ENCODE measurements around the gene LENEP. TPM values are rescaled to one million over a fixed set of nuclear protein-coding genes. Genes with fewer than 3 reads are reported as not detected.

The LENEP gene
- total RNA-seq, 2 experiments from 2014 or later, result 0.91 to 1.2 TPM

- Mint-ChIP-seq H3K36me3 (peaks cover 3% of the 10 kb centered on the region), H3K9me3 (ENCODE audit: low read depth) (no peaks in the 10 kb centered on the region), H3K4me3 (peak overlapping the region; percentile 98), H3K4me1 (peaks cover 38% of the 10 kb centered on the region), H3K27ac (peak overlapping the region; percentile 89), H3K27me3 (no peaks in the 10 kb centered on the region)
- DNase-seq (peak; percentile 69), ATAC-seq (no peak)
- CTCF ChIA-PET, result interaction anchor here (0.8 to 13.5 kb wide), 30 partner anchors 9 to 440 kb away, joined by 3 to 212 read pairs (median 5); partner anchors contain the start of genes ADAM15, CKS1B, FLAD1 and PBXIP1
These were observed 6.4 kb downstream of the LENEP start for GRCh38 chr1:154999571-155000410.

- Mint-ChIP-seq H3K36me3 (peaks cover 3% of the 10 kb centered on the region), H3K4me1 (peaks cover 42% of the 10 kb centered on the region)
- no peak for ATAC-seq
These were observed 7.0 kb downstream of the LENEP start for GRCh38 chr1:155000411-155000725.

GRCh38 chr1:155000726-155001424 lies 7.5 kb downstream of the LENEP start:
- H3K9me3 Mint-ChIP-seq (ENCODE audit: low read depth), result no peaks in the 10 kb centered on the region
- peaks cover 3% of the 10 kb centered on the region for H3K36me3 Mint-ChIP-seq
- peaks cover 47% of the 10 kb centered on the region for H3K4me1 Mint-ChIP-seq
- no peaks in the 10 kb centered on the region for H3K27me3 Mint-ChIP-seq
- H3K27ac Mint-ChIP-seq, result peak overlapping the region; percentile 97
- CTCF ChIA-PET, result interaction anchor here (0.8 to 13.5 kb wide), 16 partner anchors 14 to 85 kb away, joined by 3 to 212 read pairs (median 8); partner anchors contain the start of genes ADAM15, CKS1B, EFNA4 and FLAD1
- peak; percentile 91 for DNase-seq
- H3K4me3 Mint-ChIP-seq, result peak overlapping the region; percentile 98
- ATAC-seq, result peak; percentile 67

More at GRCh38 chr1:155000411-155000725, 7.0 kb downstream of the LENEP start:
- Mint-ChIP-seq H3K4me3 (peak overlapping the region; percentile 98), H3K27me3 (no peaks in the 10 kb centered on the region), H3K27ac (peak overlapping the region; percentile 97), H3K9me3 (ENCODE audit: low read depth) (no peaks in the 10 kb centered on the region)
- CTCF ChIA-PET, result interaction anchor here (0.8 to 13.5 kb wide), 19 partner anchors 8 to 441 kb away, joined by 3 to 212 read pairs (median 9); partner anchors contain the start of genes CKS1B, FLAD1, PBXIP1 and PMVK
- DNase-seq, result no peak

GRCh38 chr1:155001425-155001674 lies 8.0 kb downstream of the LENEP start:
- Mint-ChIP-seq H3K4me1 (peaks cover 52% of the 10 kb centered on the region), H3K27me3 (no peaks in the 10 kb centered on the region), H3K4me3 (peak overlapping the region; percentile 98), H3K36me3 (peaks cover 3% of the 10 kb centered on the region), H3K27ac (peak overlapping the region; percentile 97), H3K9me3 (ENCODE audit: low read depth) (no peaks in the 10 kb centered on the region)
- CTCF ChIA-PET, result interaction anchor here (0.6 to 13.5 kb wide), 9 partner anchors 14 to 85 kb away, joined by 3 to 212 read pairs (median 4); partner anchors contain the start of genes ADAM15, EFNA4, FLAD1 and PMVK
- DNase-seq (no peak), ATAC-seq (no peak)

- peak; percentile 100 for DNase-seq
- CTCF ChIA-PET, result interaction anchor here (0.6 to 13.5 kb wide), 9 partner anchors 13 to 84 kb away, joined by 3 to 212 read pairs (median 4); partner anchors contain the start of genes ADAM15, EFNA4, FLAD1 and PMVK
- H3K27me3 Mint-ChIP-seq, result no peaks in the 10 kb centered on the region
- peaks cover 57% of the 10 kb centered on the region for H3K4me1 Mint-ChIP-seq
- peak overlapping the region; percentile 98 for H3K4me3 Mint-ChIP-seq
- H3K27ac Mint-ChIP-seq, result peak overlapping the region; percentile 97
- peak; percentile 77 for ATAC-seq
- no peaks in the 10 kb centered on the region for H3K9me3 Mint-ChIP-seq (ENCODE audit: low read depth)
- peaks cover 3% of the 10 kb centered on the region for H3K36me3 Mint-ChIP-seq
These were observed 8.5 kb downstream of the LENEP start for GRCh38 chr1:155001675-155002463.

GRCh38 chr1:155002464-155003226 lies 9.3 kb downstream of the LENEP start, which contains the start of gene ZBTB7B:
ZBTB7B (plus strand) TSS chr1:155002802; CDS start chr1:155014661, 11,859 bp downstream.
- H3K27me3 Mint-ChIP-seq, result no peaks in the 10 kb centered on the region
- no peaks in the 10 kb centered on the region for H3K9me3 Mint-ChIP-seq (ENCODE audit: low read depth)
- CTCF ChIA-PET, result interaction anchor here (2.3 to 13.5 kb wide), 3 partner anchors 12 to 82 kb away, joined by 9 to 212 read pairs (median 11); partner anchors contain the start of gene FLAD1
- peak within 1 kb of the TSS; percentile 98 for H3K4me3 Mint-ChIP-seq
- peak within 1 kb of the TSS; percentile 97 for H3K27ac Mint-ChIP-seq
- H3K4me1 Mint-ChIP-seq, result peaks cover 58% of the 10 kb centered on the region
- H3K36me3 Mint-ChIP-seq, result peaks cover 3% of the 10 kb centered on the region
- no peak for DNase-seq
- ATAC-seq, result peak; percentile 1

- peaks cover 54% of the 10 kb centered on the region for H3K4me1 Mint-ChIP-seq
- CTCF ChIA-PET, result interaction anchor here (0.9 to 13.5 kb wide), 4 partner anchors 12 to 81 kb away, joined by 3 to 212 read pairs (median 10); partner anchors contain the start of gene FLAD1
- peak overlapping the region; percentile 93 for H3K27ac Mint-ChIP-seq
- peak overlapping the region; percentile 98 for H3K4me3 Mint-ChIP-seq
- H3K36me3 Mint-ChIP-seq, result peaks cover 3% of the 10 kb centered on the region
- no peaks in the 10 kb centered on the region for H3K27me3 Mint-ChIP-seq
- ATAC-seq, result no peak
- no peaks in the 10 kb centered on the region for H3K9me3 Mint-ChIP-seq (ENCODE audit: low read depth)
- no peak for DNase-seq
These were observed 9.9 kb downstream of the LENEP start for GRCh38 chr1:155003227-155003765.

GRCh38 chr1:155003766-155004351 lies 10.5 kb downstream of the LENEP start:
- H3K4me1 Mint-ChIP-seq, result peaks cover 51% of the 10 kb centered on the region

GRCh38 chr1:155004352-155005075 lies 11.1 kb downstream of the LENEP start:
- H3K27ac Mint-ChIP-seq, result peak overlapping the region; percentile 84
- peak overlapping the region; percentile 98 for H3K4me3 Mint-ChIP-seq
- ATAC-seq (no peak), DNase-seq (no peak)
- peaks cover 52% of the 10 kb centered on the region for H3K4me1 Mint-ChIP-seq
- CTCF ChIA-PET, result interaction anchor here (0.8 to 13.5 kb wide), 6 partner anchors 11 to 61 kb away, joined by 3 to 212 read pairs (median 3); partner anchors contain the start of genes ADAM15, CKS1B and FLAD1
- H3K27me3 Mint-ChIP-seq, result no peaks in the 10 kb centered on the region
- peaks cover 4% of the 10 kb centered on the region for H3K36me3 Mint-ChIP-seq
- H3K9me3 Mint-ChIP-seq (ENCODE audit: low read depth), result no peaks in the 10 kb centered on the region

More at GRCh38 chr1:155003766-155004351, 10.5 kb downstream of the LENEP start:
- ATAC-seq (no peak), DNase-seq (peak; percentile 66)
- Mint-ChIP-seq H3K9me3 (ENCODE audit: low read depth) (no peaks in the 10 kb centered on the region), H3K27ac (peak overlapping the region; percentile 93), H3K4me3 (peak overlapping the region; percentile 98), H3K36me3 (peaks cover 3% of the 10 kb centered on the region), H3K27me3 (no peaks in the 10 kb centered on the region)
- CTCF ChIA-PET, result interaction anchor here (0.8 to 13.5 kb wide), 6 partner anchors 11 to 60 kb away, joined by 3 to 212 read pairs (median 3); partner anchors contain the start of genes ADAM15, CKS1B and FLAD1

GRCh38 chr1:155005076-155006011 lies 12.0 kb downstream of the LENEP start:
- H3K4me1 Mint-ChIP-seq, result peaks cover 52% of the 10 kb centered on the region
- no peaks in the 10 kb centered on the region for H3K27me3 Mint-ChIP-seq
- no peaks in the 10 kb centered on the region for H3K9me3 Mint-ChIP-seq (ENCODE audit: low read depth)
- CTCF ChIA-PET, result interaction anchor here (1.1 to 18.7 kb wide), 7 partner anchors 10 to 80 kb away, joined by 3 to 328 read pairs (median 9); partner anchors contain the start of genes ADAM15, EFNA4 and FLAD1
- ATAC-seq (no peak), DNase-seq (no peak)
- peak overlapping the region; percentile 32 for H3K4me3 Mint-ChIP-seq
- peaks cover 7% of the 10 kb centered on the region for H3K36me3 Mint-ChIP-seq
- peak overlapping the region; percentile 95 for H3K27ac Mint-ChIP-seq
